ENCODE measurements around the gene FNDC3B. TPM values are rescaled to one million over a fixed set of nuclear protein-coding genes. Genes with fewer than 3 reads are reported as not detected.

Gene FNDC3B
- total and polyA plus RNA-seq, 2 of the 8 experiments (the other 6 are each of a cell fraction or from before 2014, with no cell fraction given): 14.1 to 44.4 TPM

GRCh38 chr3:172051310-172051956, 12.1 kb downstream of the FNDC3B start:
- no peak overlapping the region for H2AFZ ChIP-seq (ENCODE audit: low read length)
- H3K23ac ChIP-seq (ENCODE audit: insufficient read length): no peak overlapping the region
- TF ChIP-seq EP300 (IDR thresholded peaks at IDR 0.05; ENCODE audit: borderline replicate concordance in 1 of 2, low read depth in 2 of 2, low read length in 2 of 2) (no peak), KDM5A (IDR thresholded peaks at IDR 0.05; ENCODE audit: low read length) (no peak), TAF1 (IDR thresholded peaks at IDR 0.05; ENCODE audit: low read depth, low read length) (no peak), SIRT6 (IDR thresholded peaks at IDR 0.05; ENCODE audit: low read length) (no peak), EGR1 (IDR thresholded peaks at IDR 0.05; ENCODE audit: borderline replicate concordance, low read depth, low read length) (no peak), TEAD4 (IDR thresholded peaks at IDR 0.05; ENCODE audit: low read depth, low read length) (no peak)
- H3K79me2 ChIP-seq (ENCODE audit: control insufficient read depth in 1 of 2, insufficient read depth in 2 of 2, low read length in 2 of 2): peaks cover 0 to 90% of the 10 kb centered on the region in 2 experiments; a peak in 3 of 4 replicates
- H3K4ac ChIP-seq (replicated peaks; ENCODE audit: insufficient read length, low read depth, low read length): no peak overlapping the region
- H2AK5ac ChIP-seq (ENCODE audit: low read depth, low read length): no peak overlapping the region
- H3K4me1 ChIP-seq (replicated peaks in 1 of 4; ENCODE audit: control insufficient read depth in 3 of 4, insufficient read depth in 4 of 4, low read length in 3 of 4): peaks cover 0 to 3% (median 1%) of the 10 kb centered on the region in 4 experiments; a peak in 3 of 7 replicates
- no peak overlapping the region for H3K4me3 ChIP-seq (ENCODE audit: extremely low read depth in 1 of 4, insufficient read depth in 2 of 4, low read depth in 3 of 4, low read length in 4 of 4)
- peaks cover 0 to 3% (median 1%) of the 10 kb centered on the region in 4 experiments; a peak in 2 of 8 replicates for H3K36me3 ChIP-seq (ENCODE audit: control insufficient read depth in 2 of 4, insufficient read depth in 4 of 4, low read length in 3 of 4)
- peaks cover 2 to 5% of the 10 kb centered on the region in 2 experiments for H4K20me1 ChIP-seq (replicated peaks in 1 of 2; ENCODE audit: control insufficient read depth in 1 of 2, insufficient read depth in 2 of 2, low read length in 2 of 2)
- no peak overlapping the region for H3K4me2 ChIP-seq (ENCODE audit: insufficient read depth in 1 of 2, low read depth in 2 of 2, low read length in 2 of 2)
- DNase-seq (ENCODE audit: low read depth in 1 of 2, low spot score in 2 of 2) (no peak), FAIRE-seq (no peak)
- H2BK5ac ChIP-seq (ENCODE audit: low read depth, low read length): no peak overlapping the region
- no peak overlapping the region for H4K8ac ChIP-seq (ENCODE audit: extremely low read depth, insufficient read depth, low read length)
- no peak overlapping the region for H3K56ac ChIP-seq (replicated peaks; ENCODE audit: insufficient read length, low read depth, low read length)
- no peak overlapping the region for H2BK12ac ChIP-seq (ENCODE audit: low read depth, low read length)
- H2BK120ac ChIP-seq (replicated peaks; ENCODE audit: low read depth, low read length): no peak overlapping the region
- no peak overlapping the region for H3K27ac ChIP-seq (ENCODE audit: low read depth, low read length)
- ChIA-PET POLR2A (ENCODE audit: partially characterized antibody) (no interaction called here), CTCF (ENCODE audit: partially characterized antibody) (interaction anchor here (0.6 kb wide), 1 partner anchor 419 kb away, joined by 3 read pairs; no protein-coding TSS in a partner anchor)
- H3K9ac ChIP-seq (replicated peaks in 1 of 4; ENCODE audit: extremely low read depth in 1 of 4, low read depth in 3 of 4, low read length in 3 of 4): no peak overlapping the region
- no peak overlapping the region for H3K14ac ChIP-seq (ENCODE audit: insufficient read length)
- no peaks in the 10 kb centered on the region for H3K9me3 ChIP-seq (ENCODE audit: insufficient read depth in 2 of 2, low read depth in 1 of 2, low read length in 1 of 2)
- no peak overlapping the region for H2BK20ac ChIP-seq (ENCODE audit: low read length)
- peaks cover 7% of the 10 kb centered on the region; the same call in 1 of the 2 replicates for H3K79me1 ChIP-seq (ENCODE audit: low read depth, low read length)
- H4K91ac ChIP-seq (replicated peaks; ENCODE audit: insufficient read length, low read length): no peak overlapping the region
- WGBS, 2 experiments (ENCODE audit: extremely low coverage in 1 of 2, insufficient coverage in 1 of 2, insufficient read length in 1 of 2, insufficient replicate concordance in 2 of 2, low coverage in 1 of 2, low lambda C conversion rate in 2 of 2, missing lambda C conversion rate in 1 of 2): 93% methylated on average over 3 of the region's 3 CpGs; no CpG with 5 or more reads in 1 of the 2 experiments
- H2BK15ac ChIP-seq (ENCODE audit: low read length): no peak overlapping the region
- H3K23me2 ChIP-seq (ENCODE audit: low read depth, low read length): 0 out of 2 replicates have a peak, but pooled peaks cover 2% of the 10 kb centered on the region
- H3K18ac ChIP-seq (ENCODE audit: extremely low read depth, low read length): no peak overlapping the region
- H4K5ac ChIP-seq (ENCODE audit: insufficient read length, low read depth, low read length): no peak overlapping the region
- H3K27me3 ChIP-seq (replicated peaks in 1 of 4; ENCODE audit: control insufficient read depth in 3 of 4, extremely low read depth in 1 of 4, insufficient read depth in 3 of 4, low read length in 3 of 4): no peaks in the 10 kb centered on the region
